HepG2 (cell line): ENCODE measurements around the gene GPR55. TPM values are rescaled to one million over a fixed set of nuclear protein-coding genes. Genes with fewer than 3 reads are reported as not detected.

Source experiments
- ATAC-seq: fragments of 200-7000 bp; cut with Tn5 transposase; 3 replicates; pipeline ENCODE4 v1.9.1; 2020; ENCODE audit warnings: mild to moderate bottlenecking, moderate library complexity
- BruUV-seq: library from RNA; stranded (reverse); fragments of 400-500 nt; replicated peaks from 2 replicates; lab custom pipeline; 2021; lab: Mats Ljungman, UMichigan
- CTCF ChIA-PET: fragments of 300-600 bp; formaldehyde crosslinking; extraction: SDS; loops from one replicate; lab custom pipeline; 2021; ENCODE audit warnings: low total read pairs, inconsistent platforms, low intra/inter-chr PET ratio; lab: Yijun Ruan, JAX
- POLR2A ChIA-PET: fragments of 350-600 bp; sonication (Branson Sonifier 250); formaldehyde crosslinking; loops from one replicate; lab custom pipeline; 2020; ENCODE audit warnings: antibody characterized with exemption, inconsistent platforms; lab: Yijun Ruan, JAX
- DNase-seq: peaks from one replicate; pipeline ENCODE4 v3.0.0-alpha.2; 2015; ENCODE audit warnings: low spot score
- FAIRE-seq: peaks from 3 replicates; lab custom pipeline; 2011; peaks lifted over from hg19 to GRCh38; lab: Jason Lieb, UNC
- H2AFZ ChIP-seq: one replicate; pipeline ENCODE4 v1.6.1; 2011; ENCODE audit warnings: low read length, inconsistent platforms
- H3K27ac ChIP-seq: fragments of 300-600 bp; 3 replicates; pipeline ENCODE4 v1.8.0; 2011; ENCODE audit warnings: mixed run types, mild to moderate bottlenecking, mixed read lengths, low read length, inconsistent platforms; ENCODE audit not compliant: insufficient read depth; ENCODE audit errors: extremely low read length
- H3K27me3 ChIP-seq, 2 experiments: fragments of 200-600 bp in 1 of 2; 2 replicates in 1 of 2; 3 replicates in 1 of 2; pipeline versions ENCODE4 v1.6.0 to v1.8.0; 2011; ENCODE audit warnings: low read length in 2 of 2, mild to moderate bottlenecking in 2 of 2, moderate library complexity in 2 of 2, inconsistent platforms in 1 of 2; ENCODE audit not compliant: insufficient read depth in 2 of 2, control insufficient read depth in 1 of 2
- H3K36me3 ChIP-seq, 2 experiments: fragments of 200-600 bp in 1 of 2; replicated peaks in 1 of 2; 2 replicates in 1 of 2; 3 replicates in 1 of 2; pipeline versions ENCODE4 v1.5.1 to v1.8.0; 2011; ENCODE audit warnings: low read length in 2 of 2, inconsistent platforms in 1 of 2; ENCODE audit not compliant: insufficient read depth in 2 of 2, control insufficient read depth in 1 of 2
- H3K4me1 ChIP-seq: 2 replicates; pipeline ENCODE4 v1.5.1; 2012; ENCODE audit warnings: low read length, inconsistent platforms; ENCODE audit not compliant: insufficient read depth
- H3K4me2 ChIP-seq: 2 replicates; pipeline ENCODE4 v1.6.0; 2011; ENCODE audit warnings: low read depth, low read length, inconsistent platforms
- H3K4me3 ChIP-seq, 3 experiments: fragments of 200-600 bp in 1 of 3; sonication (generic), shearing (Covaris generic) in 1 of 3; replicated peaks in 1 of 3; 2 replicates each; pipeline ENCODE4 v1.5.1; 2011 to 2016; ENCODE audit warnings: low read length in 3 of 3, inconsistent platforms in 2 of 3, low read depth in 2 of 3, mild to moderate bottlenecking in 2 of 3, control low read depth in 1 of 3, mixed read lengths in 1 of 3; ENCODE audit not compliant: insufficient read depth in 1 of 3
- H3K79me2 ChIP-seq: one replicate; pipeline ENCODE4 v1.6.1; 2011; ENCODE audit warnings: low read length, inconsistent platforms; ENCODE audit not compliant: insufficient read depth
- H3K9ac ChIP-seq: 2 replicates; pipeline ENCODE4 v1.6.0; 2011; ENCODE audit warnings: mild to moderate bottlenecking, low read depth, low read length, inconsistent platforms; ENCODE audit not compliant: insufficient read depth
- H3K9me3 ChIP-seq: 2 replicates; pipeline ENCODE4 v1.5.1; 2012; ENCODE audit warnings: mild to moderate bottlenecking, low read length
- H4K20me1 ChIP-seq: 2 replicates; pipeline ENCODE4 v1.6.0; 2011; ENCODE audit warnings: inconsistent platforms, mild to moderate bottlenecking, low read length, moderate library complexity; ENCODE audit not compliant: insufficient read depth
- CENPT ChIP-seq: sonication (generic); formaldehyde crosslinking; IDR thresholded peaks from 2 replicates; pipeline ENCODE4 v1.8.0; 2022; ENCODE audit warnings: low read depth, mild to moderate bottlenecking, moderate library complexity, missing genetic modification reagents
- HMG20B ChIP-seq: conservative IDR thresholded peaks from 2 replicates; pipeline ENCODE4 v1.6.1; 2016; ENCODE audit warnings: missing genetic modification reagents, missing compliant biosample characterization
- NR2C2 ChIP-seq: sonication (generic); formaldehyde crosslinking; IDR thresholded peaks from 2 replicates; pipeline ENCODE4 v1.4.0; 2020; ENCODE audit warnings: missing genetic modification reagents, mild to moderate bottlenecking, moderate library complexity, borderline replicate concordance
- POGK ChIP-seq: sonication (generic); formaldehyde crosslinking; conservative IDR thresholded peaks from 2 replicates; pipeline ENCODE4 v1.8.0; 2022; ENCODE audit warnings: mild to moderate bottlenecking, moderate library complexity, missing genetic modification reagents
- SAP130 ChIP-seq: IDR thresholded peaks from 2 replicates; pipeline ENCODE4 v1.6.1; 2016; ENCODE audit warnings: low read depth
- SNRNP70 ChIP-seq: fragments of 200-400 bp; formaldehyde crosslinking; IDR thresholded peaks from 2 replicates; pipeline ENCODE4 v1.6.1; 2017; ENCODE audit warnings: mild to moderate bottlenecking, low read depth, low read length, moderate library complexity
- ZNF777 ChIP-seq: sonication (generic); formaldehyde crosslinking; IDR thresholded peaks from 2 replicates; pipeline ENCODE4 v1.4.0; 2020; ENCODE audit warnings: missing genetic modification reagents
- ZNF780A ChIP-seq: sonication (generic); formaldehyde crosslinking; IDR thresholded peaks from 2 replicates; pipeline ENCODE4 v1.8.0; 2022; ENCODE audit warnings: mild to moderate bottlenecking, missing genetic modification reagents, moderate library complexity
- WGBS: methylation state at CpG from one replicate; pipeline ENCODE4 v1.1.6; 2017; ENCODE audit warnings: low lambda C conversion rate; 5-methylcytosine and 5-hydroxymethylcytosine counted together
- in situ Hi-C: cut with HindIII; loops from 2 replicates; pipeline ENCODE4 v1.10.0; 2017; ENCODE audit warnings: low pct_unique_long_range_greater_than_20kb; ENCODE audit not compliant: extremely low pct_ligation_motif_present
- intact Hi-C: fragments of 100-400 bp; cut with micrococcal nuclease; formaldehyde crosslinking; loops from one replicate; pipeline ENCODE4 v1.10.0; 2022; ENCODE audit not compliant: unreplicated experiment
- polyA plus RNA-seq, 8 experiments: library from polyadenylated mRNA; depleted of rRNA in 3 of 8; stranded (reverse) in 7 of 8; unstranded in 1 of 8; fragments of >200 nt; fragmentation: Illumina TruSeq in 4 of 8; extraction: Trizol in 4 of 8; gene quantifications; 2 replicates each; pipeline versions ENCODE4 v1.2.1 to v1.2.3, GENCODE V29; 2011 to 2016; ENCODE audit warnings: low read depth in 4 of 8, missing spikeins in 1 of 8, mixed read lengths in 1 of 8; ENCODE audit not compliant: insufficient read depth in 1 of 8
- total RNA-seq, 5 experiments: library from RNA; depleted of rRNA; stranded (reverse); fragments of >200 nt; fragmentation: Illumina TruSeq; extraction: Trizol; gene quantifications; 2 replicates each; pipeline ENCODE4 v1.2.3, GENCODE V29; 2016; ENCODE audit warnings: low read depth in 1 of 5
- TF ChIP-seq, protein P1 (sequence below): sonication (generic); formaldehyde crosslinking; IDR thresholded peaks from 2 replicates; pipeline ENCODE4 v1.4.0; 2020; ENCODE audit warnings: mild to moderate bottlenecking, missing genetic modification reagents

GPR55 gene
- total and polyA plus RNA-seq, 2 of the 13 experiments (the other 11 are each of a cell fraction or from before 2014, with no cell fraction given) = not detected

- FAIRE-seq (no peak), DNase-seq (no peak), ATAC-seq (no peak)
- no peaks in the 10 kb centered on the region for H3K9me3 ChIP-seq
- H3K27me3 ChIP-seq = no peaks in the 10 kb centered on the region
- H3K36me3 ChIP-seq = peaks cover 12 to 30% of the 10 kb centered on the region in 2 experiments; a peak in 3 of 5 replicates
- in situ Hi-C loops = no loop called here
- CTCF ChIA-PET = no interaction called here
- no peak overlapping the region for H3K9ac ChIP-seq
- POLR2A ChIA-PET = no interaction called here
- no peak overlapping the region for H3K4me3 ChIP-seq
- no peak overlapping the region for H3K27ac ChIP-seq
- intact Hi-C loops = no loop called here
- no TSS peak for BruUV-seq
- no peaks in the 10 kb centered on the region for H3K4me1 ChIP-seq
- H3K79me2 ChIP-seq = no peaks in the 10 kb centered on the region
- H2AFZ ChIP-seq = no peak overlapping the region
- TF ChIP-seq NR2C2 (no peak), ZNF777 (CRISPR knock-in tag) (no peak), ZNF780A (CRISPR knock-in tag) (no peak), CENPT (CRISPR knock-in tag) (no peak), SAP130 (no peak), HMG20B (no peak), SNRNP70 (no peak), POGK (CRISPR knock-in tag) (no peak)
- TF ChIP-seq, protein P1, sequence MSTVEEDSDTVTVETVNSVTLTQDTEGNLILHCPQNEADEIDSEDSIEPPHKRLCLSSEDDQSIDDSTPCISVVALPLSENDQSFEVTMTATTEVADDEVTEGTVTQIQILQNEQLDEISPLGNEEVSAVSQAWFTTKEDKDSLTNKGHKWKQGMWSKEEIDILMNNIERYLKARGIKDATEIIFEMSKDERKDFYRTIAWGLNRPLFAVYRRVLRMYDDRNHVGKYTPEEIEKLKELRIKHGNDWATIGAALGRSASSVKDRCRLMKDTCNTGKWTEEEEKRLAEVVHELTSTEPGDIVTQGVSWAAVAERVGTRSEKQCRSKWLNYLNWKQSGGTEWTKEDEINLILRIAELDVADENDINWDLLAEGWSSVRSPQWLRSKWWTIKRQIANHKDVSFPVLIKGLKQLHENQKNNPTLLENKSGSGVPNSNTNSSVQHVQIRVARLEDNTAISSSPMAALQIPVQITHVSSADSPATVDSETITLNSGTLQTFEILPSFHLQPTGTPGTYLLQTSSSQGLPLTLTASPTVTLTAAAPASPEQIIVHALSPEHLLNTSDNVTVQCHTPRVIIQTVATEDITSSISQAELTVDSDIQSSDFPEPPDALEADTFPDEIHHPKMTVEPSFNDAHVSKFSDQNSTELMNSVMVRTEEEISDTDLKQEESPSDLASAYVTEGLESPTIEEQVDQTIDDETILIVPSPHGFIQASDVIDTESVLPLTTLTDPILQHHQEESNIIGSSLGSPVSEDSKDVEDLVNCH (CRISPR knock-in tag) = no peak
- WGBS = 95% methylated on average over 20 of the region's 20 CpGs
- H3K4me2 ChIP-seq = no peak overlapping the region
- no peaks in the 10 kb centered on the region; the same call in 1 of the 2 replicates for H4K20me1 ChIP-seq
Measured at GRCh38 chr2:230877759-230878598, 47.1 kb downstream of the GPR55 start.
